ENCODE results near the gene BEST1.

GRCh38 chr11:61952882-61953281 is 2.7 kb downstream of the BEST1 start:
- TF ChIP-seq CTCF (IDR thresholded peaks at IDR 0.05) (no peak), POLR2A (IDR thresholded peaks at IDR 0.05) (no peak)

All from esophagus squamous epithelium (tissue), 4 donors.